Measurements from ENCODE around the gene SACS. TPM values are rescaled to one million over a fixed set of nuclear protein-coding genes. Genes with fewer than 3 reads are reported as not detected.

Gene SACS
- total and polyA plus RNA-seq, 2 of the 8 experiments (the other 6 are each of a cell fraction or from before 2014, with no cell fraction given) = 11.0 to 54.2 TPM

DNA sequence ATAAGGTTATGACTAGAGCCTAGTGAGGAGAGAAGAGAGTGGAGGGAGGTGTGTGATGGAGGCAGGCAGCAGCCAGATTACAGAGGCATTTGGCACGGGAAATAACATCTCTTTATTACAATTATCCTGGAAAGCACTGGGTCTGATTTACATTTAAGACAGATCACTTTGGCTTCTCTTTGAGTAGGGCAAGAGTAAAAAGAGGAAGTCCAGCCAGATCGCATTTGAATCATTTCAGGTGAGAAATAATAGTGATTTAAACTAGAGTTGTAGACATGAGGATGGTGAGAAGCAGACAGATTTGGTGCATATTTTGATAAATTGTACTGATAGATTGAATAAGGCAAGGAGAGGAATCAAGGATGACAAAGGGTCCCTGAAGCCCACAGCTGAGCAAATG, 9.6 kb upstream of the SACS start:
- no peak overlapping the region for H4K91ac ChIP-seq (replicated peaks; ENCODE audit: insufficient read length, low read length)
- no peak overlapping the region for H2BK12ac ChIP-seq (ENCODE audit: low read depth, low read length)
- no peak overlapping the region for H3K9ac ChIP-seq (replicated peaks in 1 of 4; ENCODE audit: extremely low read depth in 1 of 4, low read depth in 3 of 4, low read length in 3 of 4)
- POLR2A ChIA-PET (ENCODE audit: partially characterized antibody) = no interaction called here
- H3K9me3 ChIP-seq (ENCODE audit: insufficient read depth in 2 of 2, low read depth in 1 of 2, low read length in 1 of 2) = no peaks in the 10 kb centered on the region
- no peaks in the 10 kb centered on the region for H3K27me3 ChIP-seq (replicated peaks in 1 of 4; ENCODE audit: control insufficient read depth in 3 of 4, extremely low read depth in 1 of 4, insufficient read depth in 3 of 4, low read length in 3 of 4)
- H2BK5ac ChIP-seq (ENCODE audit: low read depth, low read length) = no peak overlapping the region
- H3K79me2 ChIP-seq (ENCODE audit: control insufficient read depth in 1 of 2, insufficient read depth in 2 of 2, low read length in 2 of 2) = no peaks in the 10 kb centered on the region
- H4K5ac ChIP-seq (ENCODE audit: insufficient read length, low read depth, low read length) = no peak overlapping the region
- H3K4me3 ChIP-seq (ENCODE audit: extremely low read depth in 1 of 4, insufficient read depth in 2 of 4, low read depth in 3 of 4, low read length in 4 of 4) = no peak overlapping the region
- H4K8ac ChIP-seq (ENCODE audit: extremely low read depth, insufficient read depth, low read length) = no peak overlapping the region
- DNase-seq (ENCODE audit: low read depth in 1 of 2, low spot score in 2 of 2) = no peak
- no peaks in the 10 kb centered on the region for H3K36me3 ChIP-seq (ENCODE audit: control insufficient read depth in 2 of 4, insufficient read depth in 4 of 4, low read length in 3 of 4)
- no peak overlapping the region for H3K23ac ChIP-seq (ENCODE audit: insufficient read length)
- no peak overlapping the region for H3K4me2 ChIP-seq (ENCODE audit: insufficient read depth in 1 of 2, low read depth in 2 of 2, low read length in 2 of 2)
- no peak overlapping the region for H2BK20ac ChIP-seq (ENCODE audit: low read length)
- H3K14ac ChIP-seq (ENCODE audit: insufficient read length) = no peak overlapping the region
- peaks cover 0 to 7% (median 0%) of the 10 kb centered on the region in 4 experiments; a peak in 3 of 7 replicates for H3K4me1 ChIP-seq (replicated peaks in 1 of 4; ENCODE audit: control insufficient read depth in 3 of 4, insufficient read depth in 4 of 4, low read length in 3 of 4)
- H3K23me2 ChIP-seq (ENCODE audit: low read depth, low read length) = no peaks in the 10 kb centered on the region
- no peak for TF ChIP-seq SAP30 (IDR thresholded peaks at IDR 0.05; ENCODE audit: insufficient read depth, insufficient replicate concordance, low read length)
- TF ChIP-seq, protein P1, sequence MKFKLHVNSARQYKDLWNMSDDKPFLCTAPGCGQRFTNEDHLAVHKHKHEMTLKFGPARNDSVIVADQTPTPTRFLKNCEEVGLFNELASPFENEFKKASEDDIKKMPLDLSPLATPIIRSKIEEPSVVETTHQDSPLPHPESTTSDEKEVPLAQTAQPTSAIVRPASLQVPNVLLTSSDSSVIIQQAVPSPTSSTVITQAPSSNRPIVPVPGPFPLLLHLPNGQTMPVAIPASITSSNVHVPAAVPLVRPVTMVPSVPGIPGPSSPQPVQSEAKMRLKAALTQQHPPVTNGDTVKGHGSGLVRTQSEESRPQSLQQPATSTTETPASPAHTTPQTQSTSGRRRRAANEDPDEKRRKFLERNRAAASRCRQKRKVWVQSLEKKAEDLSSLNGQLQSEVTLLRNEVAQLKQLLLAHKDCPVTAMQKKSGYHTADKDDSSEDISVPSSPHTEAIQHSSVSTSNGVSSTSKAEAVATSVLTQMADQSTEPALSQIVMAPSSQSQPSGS (IDR thresholded peaks at IDR 0.05; ENCODE audit: low read length) = no peak
- TF ChIP-seq BACH1 (IDR thresholded peaks at IDR 0.05; ENCODE audit: low read length) = no peak
- H2BK120ac ChIP-seq (replicated peaks; ENCODE audit: low read depth, low read length) = no peak overlapping the region
- WGBS, 2 experiments (ENCODE audit: extremely low coverage in 1 of 2, insufficient coverage in 1 of 2, insufficient read length in 1 of 2, insufficient replicate concordance in 2 of 2, low coverage in 1 of 2, low lambda C conversion rate in 2 of 2, missing lambda C conversion rate in 1 of 2) = 82% methylated on average over 2 of the region's 2 CpGs; no CpG with 5 or more reads in 1 of the 2 experiments
- H3K79me1 ChIP-seq (ENCODE audit: low read depth, low read length) = no peaks in the 10 kb centered on the region
- 0 out of 2 replicates have a peak overlapping the region, but pooled peaks have one; percentile 2 for H2AFZ ChIP-seq (ENCODE audit: low read length)
- no peak overlapping the region; the same call in 1 of the 2 replicates for H2AK5ac ChIP-seq (ENCODE audit: low read depth, low read length)
- H3K27ac ChIP-seq (ENCODE audit: low read depth, low read length) = no peak overlapping the region
- H2BK15ac ChIP-seq (ENCODE audit: low read length) = no peak overlapping the region; the same call in 1 of the 2 replicates
- H4K20me1 ChIP-seq (replicated peaks in 1 of 2; ENCODE audit: control insufficient read depth in 1 of 2, insufficient read depth in 2 of 2, low read length in 2 of 2) = no peaks in the 10 kb centered on the region
- no peak overlapping the region for H3K4ac ChIP-seq (replicated peaks; ENCODE audit: insufficient read length, low read depth, low read length)
- H3K18ac ChIP-seq (ENCODE audit: extremely low read depth, low read length) = no peak overlapping the region
- no peak for FAIRE-seq
- no peak overlapping the region for H3K56ac ChIP-seq (replicated peaks; ENCODE audit: insufficient read length, low read depth, low read length)
- CTCF ChIA-PET (ENCODE audit: partially characterized antibody) = no interaction called here

Data from H1 (cell line).